GM21381 (cell line): Measurements from ENCODE around the gene SDK2.
"Not testable (repeated sequence)": the region's sequence is repeated elsewhere in the genome, so short reads cannot be mapped to it uniquely, and the experiment has no call there.

Source experiments
- ATAC-seq: cut with Tn5 transposase; IDR thresholded peaks from one replicate; pipeline ENCODE4 v1.9.1; 2021; ENCODE audit warnings: mild to moderate bottlenecking, moderate library complexity; ENCODE audit not compliant: unreplicated experiment

Gene SDK2

GRCh38 chr17:73380439-73381106 lies 263.7 kb downstream of the SDK2 start:
- no peak for ATAC-seq

- no peak for ATAC-seq
Observed at GRCh38 chr17:73379826-73380225, 264.4 kb downstream of the SDK2 start.

DNA sequence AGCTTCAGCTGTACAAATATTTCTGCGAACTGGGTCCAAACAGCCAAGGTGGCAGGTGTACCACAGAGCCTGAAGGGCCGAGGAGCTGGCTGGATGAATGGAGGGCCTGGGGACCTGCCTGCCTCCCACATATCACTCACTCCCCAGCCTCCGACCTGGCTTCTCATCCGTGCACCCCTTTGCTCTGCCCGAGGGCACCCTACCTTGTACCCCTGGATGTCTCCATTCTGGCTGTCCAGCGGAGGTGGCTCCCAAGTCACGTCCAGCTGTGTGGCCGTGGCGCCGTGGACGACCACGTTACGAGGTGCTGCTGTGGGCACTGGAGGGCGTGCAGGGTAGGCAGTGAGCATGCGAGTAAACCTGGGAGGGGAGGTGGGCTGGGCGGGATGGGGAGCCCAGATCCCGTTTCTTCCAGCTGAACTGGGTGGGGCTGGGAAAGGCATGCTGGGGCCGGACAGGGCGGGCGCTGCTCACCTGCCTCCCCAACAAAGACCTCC lies 265.2 kb downstream of the SDK2 start:
- ATAC-seq = no peak

DNA sequence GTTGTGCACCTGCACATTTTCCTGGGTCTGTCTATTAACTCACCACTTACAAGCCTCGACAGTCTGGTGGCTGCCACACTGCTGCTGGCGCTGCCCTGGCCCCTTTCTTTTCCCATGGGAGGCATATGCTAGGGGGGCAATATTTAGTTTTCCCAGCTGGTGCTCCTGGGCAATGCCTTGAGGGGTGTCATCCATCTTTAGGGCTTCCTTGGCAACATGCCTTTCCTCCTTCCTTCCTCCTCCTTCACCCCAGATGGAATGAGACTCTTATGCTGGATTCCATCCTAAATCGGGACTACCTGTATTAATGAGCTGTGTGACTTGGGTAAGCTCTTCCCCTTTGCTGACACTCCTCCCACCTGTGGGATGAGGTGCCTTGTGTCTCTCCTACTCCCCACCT lies 267.6 kb downstream of the SDK2 start:
- ATAC-seq = no peak

- ATAC-seq = no peak
Observed at GRCh38 chr17:73376152-73376551, 268.1 kb downstream of the SDK2 start.

- no peak for ATAC-seq
Observed at GRCh38 chr17:73371836-73372235, 272.4 kb downstream of the SDK2 start.

DNA sequence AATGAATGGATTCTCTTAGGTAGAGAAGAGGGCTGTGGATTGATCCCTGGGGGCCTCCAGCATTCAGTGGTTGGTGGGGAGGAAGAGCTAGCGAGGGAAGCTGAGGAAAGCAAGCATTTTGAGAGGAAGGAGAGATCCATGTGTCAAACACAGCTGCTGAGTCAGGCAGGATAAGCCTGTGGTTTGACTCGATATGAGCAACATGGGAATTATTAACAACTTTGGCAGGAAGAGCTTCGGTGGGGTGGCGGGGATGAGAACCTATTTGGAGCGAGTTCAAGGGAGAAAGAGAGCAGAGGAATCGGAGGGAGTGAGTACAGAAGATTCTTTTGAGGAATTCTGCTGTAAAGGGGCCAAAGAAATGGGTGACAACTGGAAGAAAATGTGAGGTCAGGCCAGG lies 273.0 kb downstream of the SDK2 start:
- ATAC-seq = no peak

- not testable (repeated sequence) for ATAC-seq
Observed at GRCh38 chr17:73369817-73370490, 274.3 kb downstream of the SDK2 start.

DNA sequence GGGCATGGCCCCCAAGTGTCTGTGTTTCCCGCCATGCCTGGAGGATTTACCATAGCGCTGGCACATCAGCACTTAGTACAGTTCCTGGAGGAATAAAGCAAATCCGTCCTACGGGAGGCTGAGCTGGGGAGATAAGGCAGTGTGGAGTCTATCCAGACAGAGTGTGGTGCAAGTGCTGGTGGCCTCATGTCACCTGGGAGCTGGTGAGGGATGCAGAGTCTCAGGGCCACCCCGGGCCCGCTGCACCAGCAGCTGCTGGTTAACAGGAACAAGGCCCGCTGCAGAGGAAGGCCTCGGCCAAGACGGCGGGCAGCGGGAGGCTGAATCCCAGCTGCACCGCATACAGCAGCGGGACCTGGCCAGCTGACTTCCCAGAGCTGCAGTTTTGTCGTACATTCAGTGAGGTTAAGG lies 275.1 kb downstream of the SDK2 start:
- ATAC-seq = no peak

DNA sequence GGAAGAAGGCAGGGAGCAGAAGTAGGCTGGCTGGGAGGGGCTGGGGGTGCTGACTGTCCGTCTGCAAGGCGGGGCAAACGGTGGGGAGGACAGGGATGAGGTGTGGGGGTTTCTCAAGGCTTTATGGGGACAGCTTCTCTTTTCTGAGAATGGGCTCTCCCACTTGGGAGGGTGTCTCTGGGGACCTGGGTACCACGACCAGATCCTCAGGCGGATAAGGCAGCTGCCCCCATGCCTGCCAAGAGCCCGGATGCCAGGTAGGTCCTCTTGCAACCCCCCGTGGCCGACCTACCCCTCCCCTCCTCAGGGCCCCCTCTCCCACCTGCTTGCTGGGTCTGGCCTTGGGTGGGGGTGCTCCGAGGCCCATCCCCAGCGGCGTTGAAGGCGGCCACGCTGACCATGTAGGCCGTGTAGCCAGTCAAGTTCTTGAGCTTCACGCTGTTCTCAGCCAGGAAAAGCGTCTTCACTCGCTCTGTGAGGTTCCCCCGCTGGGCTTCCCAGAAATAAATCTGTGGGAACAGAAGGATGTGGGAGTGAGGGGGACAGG lies 276.1 kb downstream of the SDK2 start:
- no peak for ATAC-seq

- ATAC-seq = no peak
Observed at GRCh38 chr17:73365906-73366623, 278.2 kb downstream of the SDK2 start.

- no peak for ATAC-seq
Observed at GRCh38 chr17:73365301-73365874, 278.9 kb downstream of the SDK2 start.

- no peak for ATAC-seq
Observed at GRCh38 chr17:73364155-73364522, 280.1 kb downstream of the SDK2 start.

GRCh38 chr17:73363442-73364154 lies 280.6 kb downstream of the SDK2 start:
- no peak for ATAC-seq

DNA sequence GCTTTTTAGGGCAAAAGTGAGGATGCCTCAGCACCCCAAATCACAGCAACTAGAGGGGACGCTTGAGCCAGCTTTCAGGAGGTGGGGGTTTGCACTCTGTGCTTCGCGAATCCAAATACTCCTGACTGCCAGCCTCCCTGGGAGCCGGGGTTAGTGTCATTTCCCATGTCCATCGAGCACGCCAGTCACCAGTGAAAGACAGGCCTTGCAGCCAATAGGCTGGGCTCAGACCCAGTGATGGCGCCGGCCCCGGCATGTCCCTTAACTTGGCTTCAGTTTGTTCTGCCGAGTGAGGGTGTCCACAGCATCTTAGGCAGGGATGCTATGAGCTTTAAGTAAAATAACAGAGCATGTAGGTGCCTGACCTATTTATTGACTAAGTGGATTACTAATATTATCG lies 281.5 kb downstream of the SDK2 start:
- ATAC-seq = no peak

DNA sequence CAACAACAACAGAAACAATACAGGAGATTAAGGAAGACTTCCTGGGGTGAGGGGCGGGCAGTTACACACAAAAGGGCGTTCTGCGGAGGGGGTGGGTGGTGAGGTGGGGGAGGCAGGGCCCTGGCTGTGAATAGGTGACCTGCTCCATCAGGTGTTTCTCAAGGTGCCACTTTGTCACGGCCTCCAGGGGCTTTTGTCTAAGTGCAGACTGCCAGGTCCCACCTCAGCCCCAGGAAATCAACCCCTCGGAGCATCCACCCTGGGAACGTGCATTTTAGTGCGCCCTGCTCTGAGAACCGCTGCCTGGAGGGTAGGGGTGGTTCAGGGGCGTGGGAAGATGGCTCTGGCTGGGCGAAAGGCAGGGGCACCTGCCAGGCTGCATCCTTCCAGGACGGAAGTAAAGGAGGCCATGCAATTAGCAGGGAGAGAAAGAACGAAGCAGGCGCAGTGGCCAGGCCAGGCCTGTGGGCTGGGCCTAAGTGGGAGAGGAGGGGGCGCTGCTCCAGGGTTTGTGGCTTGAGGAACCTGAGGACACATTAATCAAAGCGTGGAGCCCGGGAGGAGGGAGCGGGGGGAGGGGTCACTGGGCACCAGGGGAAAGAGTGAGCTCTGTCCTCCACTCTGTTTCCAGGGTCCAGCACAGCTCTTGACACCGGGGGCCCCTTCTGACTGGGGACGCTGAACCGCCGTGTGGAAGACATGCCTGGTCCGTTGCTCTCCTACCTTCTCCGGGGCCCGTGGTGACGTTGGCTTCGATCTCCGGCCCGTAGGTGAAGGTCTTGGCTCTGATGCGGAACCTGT lies 283.1 kb downstream of the SDK2 start:
- no peak for ATAC-seq

GRCh38 chr17:73359987-73360410 lies 284.2 kb downstream of the SDK2 start:
- ATAC-seq = no peak

- no peak for ATAC-seq
Observed at GRCh38 chr17:73359352-73359751, 284.9 kb downstream of the SDK2 start.

DNA sequence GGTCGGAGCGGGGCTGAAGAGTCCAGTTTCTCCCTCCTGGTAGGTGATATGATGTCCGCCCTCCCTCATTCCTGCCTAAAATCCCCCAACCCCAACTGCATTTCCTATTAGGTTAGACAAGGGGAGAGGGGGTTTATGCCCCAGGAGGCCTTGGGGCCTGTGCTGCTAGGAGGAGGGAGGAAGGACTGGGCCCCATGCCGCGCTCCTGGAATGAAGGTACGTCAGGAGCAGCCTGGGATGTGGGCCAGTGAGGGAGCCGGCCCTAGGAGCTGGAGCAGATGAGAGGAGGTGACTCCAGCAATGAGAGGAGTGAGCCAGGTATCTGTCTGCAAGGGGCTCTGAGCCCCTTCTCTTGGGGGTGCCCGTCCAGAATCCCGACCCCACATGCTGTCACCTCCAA lies 285.6 kb downstream of the SDK2 start:
- no peak for ATAC-seq

GRCh38 chr17:73357981-73358380 lies 286.3 kb downstream of the SDK2 start:
- ATAC-seq = no peak
